Endothelial cell of umbilical vein (primary cell): ENCODE measurements around the gene LRRC61. TPM values are rescaled to one million over a fixed set of nuclear protein-coding genes. Genes with fewer than 3 reads are reported as not detected.

Experiments
- BruUV-seq: library from RNA; stranded (reverse); fragments of 400-500 nt; replicated peaks from 2 replicates; lab custom pipeline; 2021; lab: Mats Ljungman, UMichigan
- CTCF ChIA-PET: fragments of 300-600, 350-600 bp; sonication (Branson Sonifier 250); formaldehyde crosslinking; loops from one replicate; lab custom pipeline; 2021; ENCODE audit warnings: antibody characterized with exemption, inconsistent platforms; lab: Charles Lee
- POLR2A ChIA-PET: fragments of 300-600, 350-600 bp; sonication (Branson Sonifier 250); formaldehyde crosslinking; loops from one replicate; lab custom pipeline; 2021; ENCODE audit warnings: antibody characterized with exemption, inconsistent platforms; lab: Charles Lee
- DNase-seq: peaks from one replicate; pipeline ENCODE4 v3.0.0-alpha.2; 2011; ENCODE audit warnings: low read depth, low spot score
- FAIRE-seq: peaks from 2 replicates; lab custom pipeline; 2011; peaks lifted over from hg19 to GRCh38; lab: Jason Lieb, UNC
- H2AFZ ChIP-seq: 2 replicates; pipeline ENCODE4 v1.6.0; 2012; ENCODE audit warnings: low read depth, low read length, control low read depth, inconsistent platforms
- H3K27ac ChIP-seq: 2 replicates; pipeline ENCODE4 v1.5.1; 2011; ENCODE audit warnings: low read depth, mild to moderate bottlenecking, control low read depth, low read length, moderate library complexity; ENCODE audit not compliant: insufficient read depth
- H3K27me3 ChIP-seq, 2 experiments: 2 replicates each; pipeline versions ENCODE4 v1.6.0 to v1.6.1; 2011; ENCODE audit warnings: low read length in 2 of 2, mixed read lengths in 1 of 2; ENCODE audit not compliant: control insufficient read depth in 2 of 2, insufficient read depth in 2 of 2
- H3K36me3 ChIP-seq, 2 experiments: 2 replicates in 1 of 2; 3 replicates in 1 of 2; pipeline ENCODE4 v1.5.1; 2011; ENCODE audit warnings: low read length in 2 of 2, mild to moderate bottlenecking in 1 of 2, moderate library complexity in 1 of 2; ENCODE audit not compliant: control insufficient read depth in 2 of 2, insufficient read depth in 2 of 2; ENCODE audit errors: extremely low read depth in 1 of 2
- H3K4me1 ChIP-seq: 3 replicates; pipeline ENCODE4 v1.5.1; 2011; ENCODE audit warnings: mild to moderate bottlenecking, low read length; ENCODE audit not compliant: control insufficient read depth, insufficient read depth; ENCODE audit errors: extremely low read depth
- H3K4me2 ChIP-seq: 2 replicates; pipeline ENCODE4 v1.6.1; 2011; ENCODE audit warnings: low read length, control low read depth, mixed read lengths; ENCODE audit not compliant: insufficient read depth
- H3K4me3 ChIP-seq, 3 experiments: fragments of 200-600 bp in 1 of 3; sonication (generic), shearing (Covaris generic) in 1 of 3; replicated peaks in 1 of 3; 2 replicates each; pipeline ENCODE4 v1.5.1; 2011 to 2016; ENCODE audit warnings: control low read depth in 3 of 3, low read length in 3 of 3, mild to moderate bottlenecking in 2 of 3, inconsistent platforms in 1 of 3, low read depth in 1 of 3, moderate library complexity in 1 of 3; ENCODE audit not compliant: insufficient read depth in 1 of 3
- H3K79me2 ChIP-seq: 2 replicates; pipeline ENCODE4 v1.6.0; 2012; ENCODE audit warnings: low read length, inconsistent platforms; ENCODE audit not compliant: control insufficient read depth, insufficient read depth
- H3K9ac ChIP-seq: replicated peaks from 2 replicates; pipeline ENCODE3; 2011; ENCODE audit warnings: low read length, control low read depth; ENCODE audit not compliant: insufficient read depth; ENCODE audit errors: extremely low read depth
- H3K9me1 ChIP-seq: replicated peaks from 3 replicates; pipeline ENCODE4 v1.6.0; 2011; ENCODE audit warnings: mild to moderate bottlenecking, low read length; ENCODE audit not compliant: control insufficient read depth, insufficient read depth; ENCODE audit errors: extremely low read depth
- H3K9me3 ChIP-seq: replicated peaks from 2 replicates; pipeline ENCODE4 v1.5.1; 2012; ENCODE audit warnings: low read length, inconsistent platforms; ENCODE audit not compliant: control insufficient read depth, insufficient read depth
- H4K20me1 ChIP-seq: replicated peaks from 2 replicates; pipeline ENCODE3; 2011; ENCODE audit warnings: mild to moderate bottlenecking, low read length; ENCODE audit not compliant: control insufficient read depth, insufficient read depth; ENCODE audit errors: extremely low read depth
- CTCF ChIP-seq, 2 donors: IDR thresholded peaks; 1 replicate in 1 of 2; 2 replicates in 1 of 2; pipeline ENCODE4 v1.5.1; 2011; ENCODE audit warnings: low read length in 2 of 2, mild to moderate bottlenecking in 2 of 2, moderate library complexity in 2 of 2, control low read depth in 1 of 2, inconsistent platforms in 1 of 2, low read depth in 1 of 2; ENCODE audit not compliant: insufficient read depth in 1 of 2; ENCODE audit errors: extremely low read depth in 1 of 2
- EZH2 ChIP-seq: IDR thresholded peaks from 2 replicates; pipeline ENCODE4 v1.6.1; 2012; ENCODE audit warnings: borderline replicate concordance, low read depth, mild to moderate bottlenecking, moderate library complexity, low read length, inconsistent platforms; ENCODE audit not compliant: severe bottlenecking
- FOS ChIP-seq: IDR thresholded peaks from 2 replicates; pipeline ENCODE4 v1.6.1; 2011; ENCODE audit warnings: mild to moderate bottlenecking, low read length, moderate library complexity, borderline replicate concordance; ENCODE audit not compliant: insufficient read depth
- GATA2 ChIP-seq: IDR thresholded peaks from 2 replicates; pipeline ENCODE4 v1.7.0; 2011; ENCODE audit warnings: low read depth, mild to moderate bottlenecking, moderate library complexity, mixed read lengths, low read length; ENCODE audit not compliant: insufficient read length, insufficient read depth
- JUN ChIP-seq: IDR thresholded peaks from 2 replicates; pipeline ENCODE4 v1.6.1; 2011; ENCODE audit warnings: borderline replicate concordance, low read depth; ENCODE audit not compliant: insufficient read length, insufficient read depth
- MAX ChIP-seq: IDR thresholded peaks from 2 replicates; pipeline ENCODE4 v1.6.1; 2011; ENCODE audit not compliant: insufficient read depth, insufficient read length
- MYC ChIP-seq: IDR thresholded peaks from one replicate; pipeline ENCODE4 v1.6.1; 2011; ENCODE audit warnings: mild to moderate bottlenecking, low read depth, low read length
- POLR2A ChIP-seq: IDR thresholded peaks from 2 replicates; pipeline ENCODE4 v1.6.1; 2012; ENCODE audit warnings: low read depth, mild to moderate bottlenecking, control low read depth, low read length
- POLR2AphosphoS5 ChIP-seq: IDR thresholded peaks from 2 replicates; pipeline ENCODE4 v1.6.1; 2012; ENCODE audit warnings: low read depth, mild to moderate bottlenecking, control low read depth, low read length, moderate library complexity; ENCODE audit not compliant: insufficient read depth
- dilution Hi-C: fragments of 300-500 bp; cut with MboI; formaldehyde crosslinking; loops from one replicate; pipeline ENCODE4 v1.15.0; 2019; ENCODE audit warnings: low sequenced_read_pairs; ENCODE audit not compliant: extremely low pct_ligation_motif_present
- intact Hi-C: fragments of 100-400 bp; cut with micrococcal nuclease; formaldehyde crosslinking; loops from one replicate; pipeline ENCODE4 v1.10.0; 2022
- polyA plus RNA-seq, 4 experiments: library from polyadenylated mRNA; depleted of rRNA in 3 of 4; stranded (reverse) in 3 of 4; unstranded in 1 of 4; fragments of >200 nt; gene quantifications; 2 replicates each; pipeline versions ENCODE4 v1.2.1 to v1.2.3, GENCODE V29; 2011 to 2012; ENCODE audit warnings: missing spikeins in 1 of 4
- total RNA-seq: library from RNA; stranded (reverse); gene quantifications from 2 replicates; pipeline ENCODE4 v1.2.3, GENCODE V29; 2021

The LRRC61 gene
- total and polyA plus RNA-seq, 2 donors (not counting 3 experiments of a cell fraction or from before 2014, with no cell fraction given), result 0.72 TPM; not detected in 1

GRCh38 chr7:150374026-150374425 is 50.9 kb downstream of the LRRC61 start:
- Histone ChIP-seq H3K9me3 (no peaks in the 10 kb centered on the region), H2AFZ (no peak overlapping the region), H3K36me3 (peaks cover 15 to 37% of the 10 kb centered on the region in 2 experiments), H4K20me1 (no peaks in the 10 kb centered on the region), H3K27me3 (no peaks in the 10 kb centered on the region), H3K79me2 (peaks cover 51% of the 10 kb centered on the region), H3K4me3 (no peak overlapping the region), H3K9me1 (no peaks in the 10 kb centered on the region), H3K27ac (no peak overlapping the region), H3K4me1 (peaks cover 36% of the 10 kb centered on the region), H3K9ac (no peak overlapping the region), H3K4me2 (no peak overlapping the region)
- POLR2A ChIA-PET, result no interaction called here
- TF ChIP-seq MAX (no peak), CTCF (IDR thresholded peaks at IDR 0.05; ENCODE audit: extremely low read depth in 1 of 2, insufficient read depth in 1 of 2, low read depth in 1 of 2, low read length in 2 of 2) (no peak), POLR2AphosphoS5 (no peak)
- no TSS peak for BruUV-seq
- no peak for DNase-seq
- dilution Hi-C loops (no loop called here), intact Hi-C loops (loop anchor here (10.0 kb wide), 1 partner anchor 191 kb away; the partner anchor contains the start of gene GIMAP4)
- CTCF ChIA-PET, result interaction anchor here (1.1 to 1.5 kb wide), 2 partner anchors 11 to 33 kb away, joined by 3 to 4 read pairs; no protein-coding TSS in a partner anchor
- FAIRE-seq, result no peak

GRCh38 chr7:150374472-150374871 is 51.3 kb downstream of the LRRC61 start:
- H3K4me2 ChIP-seq, result no peak overlapping the region
- BruUV-seq, result no TSS peak
- intact Hi-C loops, result loop anchor here (10.0 kb wide), 1 partner anchor 190 kb away; the partner anchor contains the start of gene GIMAP4
- H3K36me3 ChIP-seq, result peaks cover 15 to 37% of the 10 kb centered on the region in 2 experiments
- no peak for FAIRE-seq
- H3K27ac ChIP-seq, result no peak overlapping the region
- no peak overlapping the region for H2AFZ ChIP-seq
- H3K27me3 ChIP-seq, result no peaks in the 10 kb centered on the region
- CTCF ChIA-PET, result interaction anchor here (0.9 to 1.5 kb wide), 3 partner anchors 9 to 32 kb away, joined by 3 to 4 read pairs (median 3); no protein-coding TSS in a partner anchor
- DNase-seq, result no peak
- H3K9ac ChIP-seq, result no peak overlapping the region
- no peak overlapping the region for H3K4me3 ChIP-seq
- TF ChIP-seq MAX, result no peak
- no peak for TF ChIP-seq JUN
- TF ChIP-seq CTCF (IDR thresholded peaks at IDR 0.05; ENCODE audit: extremely low read depth in 1 of 2, insufficient read depth in 1 of 2, low read depth in 1 of 2, low read length in 2 of 2), result no peak
- no peak for TF ChIP-seq MYC
- no peak for TF ChIP-seq EZH2
- no peak for TF ChIP-seq FOS
- TF ChIP-seq POLR2AphosphoS5, result no peak
- no peak for TF ChIP-seq POLR2A
- TF ChIP-seq GATA2, result no peak
- H3K9me3 ChIP-seq, result no peaks in the 10 kb centered on the region
- peaks cover 47% of the 10 kb centered on the region for H3K79me2 ChIP-seq
- H4K20me1 ChIP-seq, result no peaks in the 10 kb centered on the region
- H3K4me1 ChIP-seq, result peaks cover 36% of the 10 kb centered on the region
- no peaks in the 10 kb centered on the region for H3K9me1 ChIP-seq
- POLR2A ChIA-PET, result no interaction called here
- dilution Hi-C loops, result no loop called here
